Activated T-helper 17 cell treated with anti-CD3 and anti-CD28 coated beads, Interleukin-2, amount 50 U/mL, for 72 hours (primary cell): Measurements from ENCODE around the gene MYO7A. TPM values are rescaled to one million over a fixed set of nuclear protein-coding genes. Genes with fewer than 3 reads are reported as not detected.
A peak's percentile ranks its signal among the peaks of the same experiment; 100 is the strongest.

ENCODE experiments used
- ATAC-seq: fragments of 150-1000 bp; cut with Tn5 transposase; replicated peaks from 2 replicates; pipeline ENCODE4 v1.10.0; 2021; ENCODE audit warnings: mild to moderate bottlenecking, moderate library complexity
- H3K27ac Mint-ChIP-seq: one replicate; pipeline ENCODE4 v1.8.0; 2022; ENCODE audit warnings: mixed read lengths
- H3K27me3 Mint-ChIP-seq: one replicate; pipeline ENCODE4 v1.8.0; 2022; ENCODE audit warnings: mixed read lengths
- H3K36me3 Mint-ChIP-seq: one replicate; pipeline ENCODE4 v1.8.0; 2022; ENCODE audit warnings: low read depth, mild to moderate bottlenecking, mixed read lengths
- H3K4me1 Mint-ChIP-seq: one replicate; pipeline ENCODE4 v1.8.0; 2022; ENCODE audit warnings: mixed read lengths
- H3K4me3 Mint-ChIP-seq: one replicate; pipeline ENCODE4 v1.8.0; 2022; ENCODE audit warnings: mild to moderate bottlenecking, mixed read lengths
- H3K9me3 Mint-ChIP-seq: one replicate; pipeline ENCODE4 v1.8.0; 2022; ENCODE audit warnings: mixed read lengths
- total RNA-seq, 2 donors: library from RNA; stranded (reverse); gene quantifications; one replicate each; pipeline ENCODE4 v1.2.3, GENCODE V29; 2022

MYO7A gene
- total RNA-seq, 2 donors from 2014 or later: 0.95 to 4.0 TPM

- Mint-ChIP-seq H3K4me1 (no peaks in the 10 kb centered on the region), H3K27ac (no peak overlapping the region), H3K36me3 (no peaks in the 10 kb centered on the region), H3K27me3 (no peaks in the 10 kb centered on the region), H3K9me3 (no peaks in the 10 kb centered on the region), H3K4me3 (no peak overlapping the region)
- no peak for ATAC-seq
Observed at GRCh38 chr11:77163271-77163670, 35.2 kb downstream of the MYO7A start.

DNA sequence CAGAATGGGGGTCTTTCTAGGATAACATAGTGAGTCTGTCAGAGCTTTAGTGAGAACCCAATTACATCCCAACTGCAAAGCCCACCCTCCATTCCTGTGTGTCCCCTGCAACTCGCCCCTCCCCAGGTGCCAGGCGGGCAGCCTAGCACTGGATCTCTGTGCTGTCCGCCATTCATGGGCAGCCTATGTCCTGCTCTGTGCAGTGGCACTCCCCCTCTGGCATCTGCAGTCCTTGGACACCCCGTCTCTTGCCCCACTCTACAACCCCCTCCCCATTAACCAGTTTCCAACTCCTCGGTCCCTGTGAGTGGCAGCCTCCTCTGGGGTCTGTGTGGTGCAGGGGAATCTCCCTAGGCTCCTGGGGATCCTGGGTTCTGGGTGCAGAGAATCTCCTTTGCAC, 37.0 kb downstream of the MYO7A start:
- Mint-ChIP-seq H3K4me1 (no peaks in the 10 kb centered on the region), H3K27ac (no peak overlapping the region), H3K27me3 (no peaks in the 10 kb centered on the region), H3K36me3 (no peaks in the 10 kb centered on the region), H3K4me3 (no peak overlapping the region), H3K9me3 (no peaks in the 10 kb centered on the region)
- no peak for ATAC-seq

DNA sequence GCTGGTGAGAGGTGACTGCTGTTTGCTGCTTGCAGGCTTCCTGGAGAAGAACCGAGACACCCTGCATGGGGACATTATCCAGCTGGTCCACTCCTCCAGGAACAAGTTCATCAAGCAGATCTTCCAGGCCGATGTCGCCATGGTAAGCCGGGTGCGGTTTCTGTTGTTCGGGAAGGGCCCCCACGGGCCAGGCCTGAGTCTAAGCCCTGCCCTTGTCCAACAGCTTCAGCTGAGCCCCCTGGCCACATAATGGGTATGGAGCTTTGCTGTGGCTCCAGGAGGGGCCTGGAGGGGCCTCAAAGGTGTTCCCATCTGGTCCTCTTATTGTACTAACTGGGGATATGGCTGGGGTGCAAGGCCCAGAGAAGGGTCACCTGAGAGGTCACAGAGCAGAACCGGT, 38.0 kb downstream of the MYO7A start:
- ATAC-seq: no peak
- H3K4me1 Mint-ChIP-seq: no peaks in the 10 kb centered on the region

GRCh38 chr11:77167111-77167626, 39.1 kb downstream of the MYO7A start:
- Mint-ChIP-seq H3K27ac (peak overlapping the region; percentile 27), H3K4me3 (no peak overlapping the region), H3K27me3 (no peaks in the 10 kb centered on the region), H3K4me1 (no peaks in the 10 kb centered on the region), H3K9me3 (no peaks in the 10 kb centered on the region), H3K36me3 (no peaks in the 10 kb centered on the region)
- no peak for ATAC-seq

More for the DNA sequence above, 38.0 kb downstream of the MYO7A start:
- Mint-ChIP-seq H3K27ac (no peak overlapping the region), H3K36me3 (no peaks in the 10 kb centered on the region), H3K4me3 (no peak overlapping the region), H3K27me3 (no peaks in the 10 kb centered on the region), H3K9me3 (no peaks in the 10 kb centered on the region)

GRCh38 chr11:77167791-77168190, 39.7 kb downstream of the MYO7A start:
- H3K9me3 Mint-ChIP-seq: no peaks in the 10 kb centered on the region
- no peaks in the 10 kb centered on the region for H3K4me1 Mint-ChIP-seq
- no peaks in the 10 kb centered on the region for H3K36me3 Mint-ChIP-seq
- ATAC-seq: no peak
- H3K27me3 Mint-ChIP-seq: no peaks in the 10 kb centered on the region
- H3K27ac Mint-ChIP-seq: peak overlapping the region; percentile 27
- no peak overlapping the region for H3K4me3 Mint-ChIP-seq

GRCh38 chr11:77170107-77170506, 42.1 kb downstream of the MYO7A start:
- no peak for ATAC-seq
- no peak overlapping the region for H3K27ac Mint-ChIP-seq

DNA sequence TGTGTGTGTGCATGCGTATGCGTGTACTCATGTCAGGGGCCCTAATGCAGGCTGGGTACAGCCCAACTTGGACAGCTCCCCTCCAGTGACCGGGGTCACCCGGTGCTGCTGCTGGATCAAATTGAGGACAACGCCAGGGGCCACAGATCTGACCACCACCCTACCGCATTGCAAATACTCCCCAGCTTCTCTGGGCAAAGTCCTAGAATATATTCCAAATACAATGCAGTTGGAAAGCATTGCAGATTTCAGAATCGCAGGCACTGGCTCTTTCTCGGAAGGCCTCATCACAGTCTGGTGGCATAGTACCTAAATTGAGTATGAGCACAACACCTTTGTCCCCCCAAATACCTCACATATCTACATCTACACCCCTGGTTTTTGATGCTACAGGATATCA, 43.2 kb downstream of the MYO7A start:
- no peaks in the 10 kb centered on the region for H3K36me3 Mint-ChIP-seq
- H3K4me3 Mint-ChIP-seq: no peak overlapping the region
- ATAC-seq: no peak
- H3K9me3 Mint-ChIP-seq: no peaks in the 10 kb centered on the region
- H3K4me1 Mint-ChIP-seq: no peaks in the 10 kb centered on the region
- H3K27me3 Mint-ChIP-seq: no peaks in the 10 kb centered on the region
- H3K27ac Mint-ChIP-seq: no peak overlapping the region

More at GRCh38 chr11:77170107-77170506, 42.1 kb downstream of the MYO7A start:
- Mint-ChIP-seq H3K36me3 (no peaks in the 10 kb centered on the region), H3K27me3 (no peaks in the 10 kb centered on the region), H3K9me3 (no peaks in the 10 kb centered on the region), H3K4me3 (no peak overlapping the region), H3K4me1 (no peaks in the 10 kb centered on the region)

DNA sequence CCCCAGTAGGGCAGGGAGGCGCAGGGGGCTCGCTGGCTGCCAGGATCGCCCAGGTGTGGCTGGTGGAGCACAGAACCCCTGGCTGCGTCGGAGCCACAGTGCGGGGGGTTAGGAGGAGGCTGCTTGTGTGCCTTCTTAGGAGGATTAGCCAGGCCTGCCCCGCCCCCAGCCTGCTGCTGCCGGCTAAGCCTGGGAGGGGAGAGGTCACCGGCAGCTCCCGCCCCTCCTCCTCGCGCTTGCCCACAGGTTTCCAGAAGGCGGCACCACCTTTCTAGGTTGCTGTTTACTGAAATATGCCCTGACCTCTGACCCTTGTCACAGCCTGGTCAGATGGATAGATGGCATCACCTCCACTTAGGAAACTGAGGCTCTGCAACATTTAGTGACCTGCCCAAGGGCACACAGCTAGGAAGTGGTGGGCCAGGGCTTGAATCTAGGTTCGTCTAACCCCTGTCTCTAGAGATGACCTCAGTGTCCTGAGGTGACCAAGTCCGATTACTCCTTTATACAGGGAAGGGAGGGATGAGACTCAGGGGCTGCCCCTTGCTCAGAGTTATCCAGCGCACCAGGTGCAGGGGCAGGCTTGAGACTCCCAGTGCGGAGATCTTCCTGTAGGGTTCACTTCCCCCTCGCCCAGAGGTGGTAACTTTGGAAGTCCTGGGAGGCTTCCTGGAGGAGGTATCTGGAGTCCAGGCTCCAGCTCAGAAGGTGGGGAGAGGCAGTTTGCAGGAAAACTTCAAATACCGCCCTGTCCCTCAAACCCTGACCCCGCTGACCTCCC, 44.0 kb downstream of the MYO7A start:
- no peak overlapping the region for H3K4me3 Mint-ChIP-seq
- no peaks in the 10 kb centered on the region for H3K4me1 Mint-ChIP-seq
- H3K9me3 Mint-ChIP-seq: no peaks in the 10 kb centered on the region
- H3K27ac Mint-ChIP-seq: no peak overlapping the region
- ATAC-seq: no peak
- H3K27me3 Mint-ChIP-seq: no peaks in the 10 kb centered on the region
- H3K36me3 Mint-ChIP-seq: no peaks in the 10 kb centered on the region

DNA sequence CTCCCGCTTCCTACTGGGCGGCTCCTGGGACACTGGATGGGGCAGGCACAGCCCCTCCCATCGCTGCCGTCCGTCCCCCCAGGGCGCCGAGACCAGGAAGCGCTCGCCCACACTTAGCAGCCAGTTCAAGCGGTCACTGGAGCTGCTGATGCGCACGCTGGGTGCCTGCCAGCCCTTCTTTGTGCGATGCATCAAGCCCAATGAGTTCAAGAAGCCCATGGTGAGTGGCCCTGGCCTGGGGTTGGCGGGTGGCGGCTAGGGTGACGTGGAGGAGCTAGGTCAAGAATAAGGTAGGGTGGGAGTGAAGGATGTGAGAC, 44.6 kb downstream of the MYO7A start:
- Mint-ChIP-seq H3K4me1 (no peaks in the 10 kb centered on the region), H3K4me3 (no peak overlapping the region), H3K9me3 (no peaks in the 10 kb centered on the region), H3K27ac (no peak overlapping the region), H3K27me3 (no peaks in the 10 kb centered on the region), H3K36me3 (no peaks in the 10 kb centered on the region)
- no peak for ATAC-seq

DNA sequence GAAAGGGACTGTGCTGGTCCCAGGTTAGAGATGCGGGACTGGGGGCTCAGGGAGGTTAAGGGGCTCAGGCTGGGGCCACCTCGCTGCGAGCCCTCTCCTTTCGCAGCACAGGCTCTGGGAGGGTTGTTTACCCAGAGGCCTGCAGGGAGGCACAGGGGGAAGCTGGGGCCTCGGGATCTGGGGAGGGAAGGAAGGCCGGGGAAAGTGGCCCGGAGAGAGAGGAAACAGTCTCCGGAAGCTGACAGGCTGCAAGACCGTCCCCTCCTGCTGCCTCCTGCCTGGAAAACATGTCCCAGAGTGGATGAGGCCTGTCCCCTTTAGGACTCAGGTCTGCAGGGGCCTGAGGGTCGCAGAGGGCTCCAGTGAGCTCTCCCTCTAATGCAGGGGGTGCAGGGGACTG, 45.4 kb downstream of the MYO7A start:
- H3K27me3 Mint-ChIP-seq: no peaks in the 10 kb centered on the region
- H3K27ac Mint-ChIP-seq: no peak overlapping the region
- no peaks in the 10 kb centered on the region for H3K4me1 Mint-ChIP-seq
- no peak overlapping the region for H3K4me3 Mint-ChIP-seq
- no peak for ATAC-seq
- no peaks in the 10 kb centered on the region for H3K36me3 Mint-ChIP-seq
- peaks cover 3% of the 10 kb centered on the region for H3K9me3 Mint-ChIP-seq

DNA sequence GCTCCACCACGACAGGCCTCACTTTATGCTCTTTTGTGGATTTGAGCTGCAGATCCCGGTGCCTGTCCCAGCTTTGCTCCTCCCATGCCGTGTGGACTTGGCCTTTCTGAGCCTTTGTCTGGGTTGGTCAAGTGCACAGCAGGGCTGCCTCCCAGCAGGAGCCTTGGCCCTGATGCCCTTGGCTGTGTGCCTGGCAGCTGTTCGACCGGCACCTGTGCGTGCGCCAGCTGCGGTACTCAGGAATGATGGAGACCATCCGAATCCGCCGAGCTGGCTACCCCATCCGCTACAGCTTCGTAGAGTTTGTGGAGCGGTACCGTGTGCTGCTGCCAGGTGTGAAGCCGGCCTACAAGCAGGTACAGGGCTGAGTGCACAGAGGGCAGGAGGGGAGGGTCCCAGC, 46.5 kb downstream of the MYO7A start:
- Mint-ChIP-seq H3K36me3 (no peaks in the 10 kb centered on the region), H3K27ac (no peak overlapping the region), H3K4me3 (no peak overlapping the region), H3K27me3 (no peaks in the 10 kb centered on the region), H3K4me1 (no peaks in the 10 kb centered on the region), H3K9me3 (peaks cover 4% of the 10 kb centered on the region)
- ATAC-seq: no peak

- Mint-ChIP-seq H3K27me3 (no peaks in the 10 kb centered on the region), H3K36me3 (no peaks in the 10 kb centered on the region), H3K4me1 (no peaks in the 10 kb centered on the region), H3K4me3 (no peak overlapping the region), H3K27ac (no peak overlapping the region), H3K9me3 (peaks cover 4% of the 10 kb centered on the region)
- ATAC-seq: no peak
Observed at GRCh38 chr11:77175021-77175842, 47.2 kb downstream of the MYO7A start.

- Mint-ChIP-seq H3K9me3 (peaks cover 4% of the 10 kb centered on the region), H3K27me3 (no peaks in the 10 kb centered on the region), H3K36me3 (no peaks in the 10 kb centered on the region), H3K4me3 (no peak overlapping the region), H3K27ac (no peak overlapping the region), H3K4me1 (no peaks in the 10 kb centered on the region)
- no peak for ATAC-seq
Observed at GRCh38 chr11:77175869-77176539, 48.0 kb downstream of the MYO7A start.

- H3K27me3 Mint-ChIP-seq: no peaks in the 10 kb centered on the region
- no peak for ATAC-seq
Observed at GRCh38 chr11:77176996-77177395, 49.0 kb downstream of the MYO7A start.

More at GRCh38 chr11:77176996-77177395, 49.0 kb downstream of the MYO7A start:
- H3K4me3 Mint-ChIP-seq: no peak overlapping the region
- H3K9me3 Mint-ChIP-seq: peaks cover 4% of the 10 kb centered on the region
- no peak overlapping the region for H3K27ac Mint-ChIP-seq
- H3K4me1 Mint-ChIP-seq: no peaks in the 10 kb centered on the region
- H3K36me3 Mint-ChIP-seq: no peaks in the 10 kb centered on the region
